ENCODE results near the gene SLC44A4. TPM values are rescaled to one million over a fixed set of nuclear protein-coding genes. Genes with fewer than 3 reads are reported as not detected.
"Not testable (repeated sequence)": the region's sequence is repeated elsewhere in the genome, so short reads cannot be mapped to it uniquely, and the experiment has no call there.

Gene SLC44A4
- total RNA-seq, 1 experiment from 2014 or later: 3.8 TPM

- Mint-ChIP-seq H3K27me3 (ENCODE audit: low read depth) (peaks cover 1% of the 10 kb centered on the region), H3K4me1 (peaks cover 0 to 6% of the 10 kb centered on the region in 2 experiments; a peak in 1 of 4 replicates), H3K27ac (no peak overlapping the region), H3K36me3 (ENCODE audit: insufficient read depth in 1 of 3, low read depth in 3 of 3) (no peaks in the 10 kb centered on the region), H3K9me3 (no peaks in the 10 kb centered on the region), H3K4me3 (0 out of 5 replicates have a peak overlapping the region, but pooled peaks of 1 of the 2 experiments have one; percentile 39)
- H3K56ac ChIP-seq (ENCODE audit: insufficient read length, low read depth, low read length): no peak overlapping the region
- TF ChIP-seq CTCF (conservative IDR thresholded peaks at IDR 0.05): no peak
- no peak overlapping the region for H3K14ac ChIP-seq (ENCODE audit: insufficient read depth, low read length)
- no peak overlapping the region for H3K4me2 ChIP-seq (ENCODE audit: insufficient read depth, insufficient read length, low read length)
- no peak overlapping the region for H3K23ac ChIP-seq (ENCODE audit: insufficient read length, low read depth, low read length)
- H2BK120ac ChIP-seq (ENCODE audit: low read depth, low read length, poor library complexity, severe bottlenecking): no peak overlapping the region
- H2AFZ ChIP-seq (ENCODE audit: low read length): no peak overlapping the region
- no CpG with 5 or more reads among the region's 11 CpGs for WGBS (ENCODE audit: extremely low coverage, insufficient read length, low lambda C conversion rate)
- no peaks in the 10 kb centered on the region for H3K79me1 ChIP-seq (ENCODE audit: insufficient read depth, low read depth, low read length, poor library complexity, severe bottlenecking)
- H3K4me1 ChIP-seq (ENCODE audit: insufficient read depth, low read length): no peaks in the 10 kb centered on the region
- H3K27me3 ChIP-seq (ENCODE audit: insufficient read depth, low read length): no peaks in the 10 kb centered on the region
- no peak overlapping the region for H2BK12ac ChIP-seq (ENCODE audit: insufficient read length, low read depth, low read length)
- no peak overlapping the region for H2BK20ac ChIP-seq (ENCODE audit: low read depth, low read length, poor library complexity, severe bottlenecking)
- H4K20me1 ChIP-seq (ENCODE audit: control insufficient read depth, insufficient read depth, insufficient read length): no peaks in the 10 kb centered on the region
- no peak overlapping the region for H3T11ph ChIP-seq (ENCODE audit: low read length)
- no peak overlapping the region for H2BK15ac ChIP-seq (ENCODE audit: low read depth, low read length)
- H3K23me2 ChIP-seq (ENCODE audit: insufficient read length, low read depth, low read length, poor library complexity, severe bottlenecking): no peaks in the 10 kb centered on the region
- H2BK5ac ChIP-seq (ENCODE audit: insufficient read length, low read length): no peak overlapping the region
- no peak overlapping the region for H3K4ac ChIP-seq (ENCODE audit: low read depth, low read length)
- H4K5ac ChIP-seq (ENCODE audit: insufficient read length, low read depth, low read length): no peak overlapping the region
- H4K91ac ChIP-seq (ENCODE audit: insufficient read length, low read depth, low read length): no peak overlapping the region
- H2AK5ac ChIP-seq (ENCODE audit: insufficient read length, low read length): no peak overlapping the region
- no peak for DNase-seq
- no peak overlapping the region for H3K9ac ChIP-seq (ENCODE audit: extremely low read depth, insufficient read length, low read length)
- H3K18ac ChIP-seq (ENCODE audit: insufficient read length, low read depth, low read length): no peak overlapping the region
- no peak overlapping the region for H3K27ac ChIP-seq (ENCODE audit: insufficient read length, low read depth, low read length)
- H3K79me2 ChIP-seq (ENCODE audit: insufficient read depth, low read length): no peaks in the 10 kb centered on the region
- H4K8ac ChIP-seq (replicated peaks; ENCODE audit: insufficient read length, low read depth, low read length): no peak overlapping the region
- no peaks in the 10 kb centered on the region for H3K9me3 ChIP-seq (ENCODE audit: control insufficient read depth, low read depth, low read length)
Measured at GRCh38 chr6:31911826-31912585, 33.2 kb upstream of the SLC44A4 start.

GRCh38 chr6:31909298-31909697, 30.5 kb upstream of the SLC44A4 start:
- not testable (repeated sequence) for H3K23ac ChIP-seq (ENCODE audit: insufficient read length, low read depth, low read length); H4K8ac ChIP-seq (replicated peaks; ENCODE audit: insufficient read length, low read depth, low read length); H2BK5ac ChIP-seq (ENCODE audit: insufficient read length, low read length); H4K5ac ChIP-seq (ENCODE audit: insufficient read length, low read depth, low read length); H3K18ac ChIP-seq (ENCODE audit: insufficient read length, low read depth, low read length); H3K4me1 ChIP-seq (ENCODE audit: insufficient read depth, low read length); H3K9me3 ChIP-seq (ENCODE audit: control insufficient read depth, low read depth, low read length); H3K4me3 Mint-ChIP-seq; H3K27me3 Mint-ChIP-seq (ENCODE audit: low read depth); DNase-seq; H2BK20ac ChIP-seq (ENCODE audit: low read depth, low read length, poor library complexity, severe bottlenecking); H4K20me1 ChIP-seq (ENCODE audit: control insufficient read depth, insufficient read depth, insufficient read length); H2AK5ac ChIP-seq (ENCODE audit: insufficient read length, low read length); H3K14ac ChIP-seq (ENCODE audit: insufficient read depth, low read length); H2AFZ ChIP-seq (ENCODE audit: low read length); H3K9me3 Mint-ChIP-seq; H3K56ac ChIP-seq (ENCODE audit: insufficient read length, low read depth, low read length); H3K9ac ChIP-seq (ENCODE audit: extremely low read depth, insufficient read length, low read length); H2BK15ac ChIP-seq (ENCODE audit: low read depth, low read length); H3K4ac ChIP-seq (ENCODE audit: low read depth, low read length); H3K36me3 Mint-ChIP-seq (ENCODE audit: insufficient read depth in 1 of 3, low read depth in 3 of 3); H2BK12ac ChIP-seq (ENCODE audit: insufficient read length, low read depth, low read length); H4K91ac ChIP-seq (ENCODE audit: insufficient read length, low read depth, low read length); H3K27ac Mint-ChIP-seq; H3K23me2 ChIP-seq (ENCODE audit: insufficient read length, low read depth, low read length, poor library complexity, severe bottlenecking); H3K4me2 ChIP-seq (ENCODE audit: insufficient read depth, insufficient read length, low read length); H3K27me3 ChIP-seq (ENCODE audit: insufficient read depth, low read length); H3K79me1 ChIP-seq (ENCODE audit: insufficient read depth, low read depth, low read length, poor library complexity, severe bottlenecking); H3T11ph ChIP-seq (ENCODE audit: low read length); H3K79me2 ChIP-seq (ENCODE audit: insufficient read depth, low read length); H2BK120ac ChIP-seq (ENCODE audit: low read depth, low read length, poor library complexity, severe bottlenecking); H3K27ac ChIP-seq (ENCODE audit: insufficient read length, low read depth, low read length)
- H3K4me1 Mint-ChIP-seq: peaks cover 11 to 17% of the 10 kb centered on the region in 2 experiments
- WGBS (ENCODE audit: extremely low coverage, insufficient read length, low lambda C conversion rate): no CpG with 5 or more reads among the region's 7 CpGs
